Glutamatergic neuron (in vitro differentiated cells): ENCODE results near the gene EOLA1. TPM values are rescaled to one million over a fixed set of nuclear protein-coding genes. Genes with fewer than 3 reads are reported as not detected.

ENCODE experiments used
- DNase-seq: peaks from one replicate; pipeline ENCODE4 v3.0.0; 2022
- H3K27ac Mint-ChIP-seq: one replicate; pipeline ENCODE4 v1.8.0; 2020; ENCODE audit warnings: mild to moderate bottlenecking, mixed read lengths, inconsistent platforms; ENCODE audit not compliant: unreplicated experiment
- H3K27me3 Mint-ChIP-seq: one replicate; pipeline ENCODE4 v1.8.0; 2020; ENCODE audit warnings: mild to moderate bottlenecking, moderate library complexity, mixed read lengths, inconsistent platforms; ENCODE audit not compliant: unreplicated experiment
- H3K36me3 Mint-ChIP-seq: one replicate; pipeline ENCODE4 v1.8.0; 2020; ENCODE audit warnings: mild to moderate bottlenecking, mixed read lengths, inconsistent platforms; ENCODE audit not compliant: unreplicated experiment
- H3K4me1 Mint-ChIP-seq: one replicate; pipeline ENCODE4 v1.8.0; 2020; ENCODE audit warnings: mild to moderate bottlenecking, low read depth, mixed read lengths, inconsistent platforms; ENCODE audit not compliant: unreplicated experiment
- H3K4me3 Mint-ChIP-seq: one replicate; pipeline ENCODE4 v1.8.0; 2020; ENCODE audit warnings: mild to moderate bottlenecking, mixed read lengths, inconsistent platforms; ENCODE audit not compliant: unreplicated experiment
- H3K9me3 Mint-ChIP-seq: one replicate; pipeline ENCODE4 v1.8.0; 2020; ENCODE audit warnings: mild to moderate bottlenecking, moderate library complexity, mixed read lengths, inconsistent platforms; ENCODE audit not compliant: unreplicated experiment
- CTCF ChIP-seq: fragments of 200-600 bp; sonication (generic); IDR thresholded peaks from one replicate; pipeline ENCODE4 v1.5.0; 2021; ENCODE audit not compliant: partially characterized antibody, unreplicated experiment
- long read RNA-seq: library from polyadenylated mRNA; unstranded; transcript quantifications from one replicate; pipeline ENCODE4 v2.0.0, GENCODE V29; 2020; ENCODE audit not compliant: unreplicated experiment
- total RNA-seq: library from RNA; stranded (reverse); fragmentation: NEBNext Ultra II Directional; extraction: Animal tissue kit (Norgen Biotek cat#: 25700); gene quantifications from one replicate; pipeline ENCODE4 v1.2.1, GENCODE V29; 2021; ENCODE audit not compliant: unreplicated experiment

The EOLA1 gene
- total RNA-seq: 27.7 TPM
- long read RNA-seq, transcript CXorf40A-204 (5 exons, 1,403 nt): major isoform, 11 of 23 reads
- long read RNA-seq, partial matches to known transcripts: 0 of 23 reads
- long read RNA-seq, other reads (novel, unspliced or antisense): 4 of 23 reads

DNA sequence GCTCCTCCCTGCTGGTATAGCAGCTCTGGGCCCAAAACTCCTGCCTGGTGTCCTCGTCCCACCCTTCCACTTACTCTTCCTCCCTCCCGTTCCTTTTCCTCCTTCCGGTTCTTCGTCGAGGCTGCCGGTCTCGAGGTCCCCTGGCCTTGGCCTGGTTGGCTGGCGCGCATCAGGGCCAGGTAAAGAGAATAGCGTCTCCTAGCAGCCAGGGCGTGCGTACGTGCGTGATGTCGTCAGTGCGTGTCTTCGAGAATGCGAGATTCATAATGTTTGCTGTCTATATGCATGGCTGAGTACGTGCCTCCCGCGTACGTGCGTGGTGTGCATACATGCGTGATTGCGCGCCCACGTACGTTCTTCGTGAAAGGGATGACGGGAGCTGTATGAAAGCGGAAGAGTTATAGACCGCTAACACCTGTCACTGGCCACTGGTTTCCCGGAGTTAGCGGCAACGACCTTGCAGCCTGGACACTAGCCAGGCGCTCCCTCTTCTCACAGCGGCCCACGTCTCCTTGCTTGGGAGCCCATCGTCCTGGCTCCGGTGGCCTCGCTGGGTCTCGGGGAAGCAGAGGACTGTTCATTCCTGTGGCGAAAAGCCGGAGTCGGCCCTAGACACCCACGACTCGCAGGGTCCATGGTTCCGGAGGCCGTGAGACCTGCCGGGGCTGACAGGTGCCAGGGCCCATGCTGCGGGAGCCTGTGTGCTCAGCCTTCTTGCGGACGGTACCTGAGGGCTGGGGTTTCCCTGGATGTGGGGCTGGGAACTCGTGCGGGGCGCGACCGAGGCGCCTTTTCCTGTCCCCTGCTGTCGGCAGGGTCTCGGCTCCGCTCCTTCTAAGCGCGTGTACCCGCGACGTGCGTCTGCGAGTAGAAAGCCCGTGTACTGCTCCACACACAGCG is at the start of gene EOLA1:
Gene EOLA1, plus strand, starts transcription at position 392 of the 900 bp plus-strand sequence. CDS start 4,619 bp downstream, outside the sequence.
- Mint-ChIP-seq H3K36me3 (no peaks in the 10 kb centered on the region), H3K27me3 (no peaks in the 10 kb centered on the region), H3K4me3 (peak within 1 kb of the TSS; percentile 90), H3K27ac (peak within 1 kb of the TSS; percentile 98), H3K4me1 (no peaks in the 10 kb centered on the region), H3K9me3 (peaks cover 4% of the 10 kb centered on the region)
- TF ChIP-seq CTCF: no peak
- peak; percentile 74 for DNase-seq

DNA sequence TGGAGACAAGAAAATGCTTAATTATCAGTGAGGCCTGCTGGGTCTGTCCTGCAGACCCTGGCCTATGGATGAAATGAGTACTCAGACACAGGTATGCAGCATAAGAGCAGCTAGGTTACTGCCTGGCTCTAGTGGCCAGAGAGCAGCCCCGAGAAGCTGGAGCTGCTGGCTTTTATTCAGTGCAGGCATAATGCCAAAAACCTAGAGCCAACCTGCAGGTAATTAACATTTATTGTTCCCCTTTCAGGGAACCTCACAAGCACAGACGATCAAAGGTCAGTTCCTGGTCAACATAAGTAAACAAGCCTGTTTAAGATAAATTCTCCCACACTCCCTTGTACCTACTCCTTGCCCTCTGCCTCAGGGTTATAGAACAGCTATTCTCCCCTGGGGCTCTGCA is 49.0 kb upstream of the EOLA1 start:
- DNase-seq: no peak
- H3K4me1 Mint-ChIP-seq: peaks cover 9% of the 10 kb centered on the region
- no peak overlapping the region for H3K4me3 Mint-ChIP-seq
- no peak overlapping the region for H3K27ac Mint-ChIP-seq
- peaks cover 3% of the 10 kb centered on the region for H3K9me3 Mint-ChIP-seq
- no peaks in the 10 kb centered on the region for H3K36me3 Mint-ChIP-seq
- no peak for TF ChIP-seq CTCF
- peaks cover 2% of the 10 kb centered on the region for H3K27me3 Mint-ChIP-seq

GRCh38 chrX:149493567-149494562 is 46.9 kb upstream of the EOLA1 start:
- DNase-seq: no peak
- Mint-ChIP-seq H3K9me3 (peaks cover 2% of the 10 kb centered on the region), H3K4me3 (no peak overlapping the region), H3K36me3 (no peaks in the 10 kb centered on the region), H3K4me1 (peaks cover 7% of the 10 kb centered on the region), H3K27me3 (no peaks in the 10 kb centered on the region), H3K27ac (no peak overlapping the region)
- TF ChIP-seq CTCF: no peak

- H3K4me1 Mint-ChIP-seq: peaks cover 5% of the 10 kb centered on the region
- H3K9me3 Mint-ChIP-seq: no peaks in the 10 kb centered on the region
- no peak for TF ChIP-seq CTCF
- H3K4me3 Mint-ChIP-seq: no peak overlapping the region
- DNase-seq: no peak
- H3K27ac Mint-ChIP-seq: no peak overlapping the region
- H3K36me3 Mint-ChIP-seq: no peaks in the 10 kb centered on the region
- no peaks in the 10 kb centered on the region for H3K27me3 Mint-ChIP-seq
Measured at GRCh38 chrX:149494844-149495565, 45.8 kb upstream of the EOLA1 start.
